K562 (cell line): ENCODE data around the gene NUDT2. TPM values are rescaled to one million over a fixed set of nuclear protein-coding genes. Genes with fewer than 3 reads are reported as not detected.
A peak's percentile ranks its signal among the peaks of the same experiment; 100 is the strongest.

ENCODE experiments used
- ARHGAP35 ChIP-seq: fragments of 450-650 bp; IDR thresholded peaks from 2 replicates; pipeline ENCODE4 v1.6.1; 2018; ENCODE audit not compliant: partially characterized antibody
- CLOCK ChIP-seq: fragments of 250-450 bp; sonication (Bioruptor Pico); IDR thresholded peaks from 2 replicates; pipeline ENCODE4 v1.4.0; 2020; ENCODE audit warnings: mild to moderate bottlenecking, moderate library complexity, borderline replicate concordance
- FOXA1 ChIP-seq: fragments of 450-650 bp; IDR thresholded peaks from 2 replicates; pipeline ENCODE4 v1.6.1; 2016; ENCODE audit warnings: mild to moderate bottlenecking, borderline replicate concordance
- GABPA ChIP-seq: fragments of 200-800 bp; sonication (Bioruptor generic); conservative IDR thresholded peaks from 2 replicates; pipeline ENCODE4 v1.6.1; 2016; ENCODE audit warnings: low read depth, missing genetic modification characterization, missing compliant biosample characterization
- KDM1A ChIP-seq, 2 experiments: fragments of 450-650 bp; IDR thresholded peaks; 2 replicates each; pipeline ENCODE4 v1.6.1; 2016; ENCODE audit warnings: mild to moderate bottlenecking in 2 of 2
- MIER1 ChIP-seq: fragments of 450-650 bp; IDR thresholded peaks from 2 replicates; pipeline ENCODE4 v1.6.1; 2016; ENCODE audit warnings: antibody characterized with exemption, mild to moderate bottlenecking, low read depth
- MTF1 ChIP-seq: fragments of 250-450 bp; sonication (Bioruptor Pico); IDR thresholded peaks from 2 replicates; pipeline ENCODE4 v1.9.0; 2021; ENCODE audit warnings: moderate library complexity, mild to moderate bottlenecking, inconsistent platforms, borderline replicate concordance
- PHF20 ChIP-seq: fragments of 450-650 bp; IDR thresholded peaks from 2 replicates; pipeline ENCODE4 v1.6.1; 2018; ENCODE audit not compliant: partially characterized antibody
- PRPF4 ChIP-seq: fragments of 200-400 bp; formaldehyde crosslinking; IDR thresholded peaks from one replicate; pipeline ENCODE4 v1.6.1; 2017; ENCODE audit warnings: low read length, low read depth, mild to moderate bottlenecking; ENCODE audit not compliant: insufficient read depth, poor library complexity, severe bottlenecking
- RB1 ChIP-seq: fragments of 450-650 bp; IDR thresholded peaks from 2 replicates; pipeline ENCODE4 v1.6.1; 2017; ENCODE audit warnings: low read depth, mild to moderate bottlenecking
- RNF219 ChIP-seq: fragments of 250-450 bp; sonication (Bioruptor Pico); IDR thresholded peaks from 2 replicates; pipeline ENCODE4 v1.5.0; 2022; ENCODE audit warnings: mild to moderate bottlenecking
- SRF ChIP-seq, 2 experiments: fragments of 250-450, 450-650 bp in 1 of 2; sonication (Bioruptor Pico) in 1 of 2; sonication (generic) in 1 of 2; formaldehyde crosslinking; IDR thresholded peaks; 2 replicates each; pipeline versions ENCODE4 v1.5.0 to v1.5.1; 2020 to 2022; ENCODE audit warnings: mild to moderate bottlenecking in 1 of 2, missing genetic modification reagents in 1 of 2
- TCF15 ChIP-seq: fragments of 250-450 bp; sonication (Bioruptor Pico); IDR thresholded peaks from 2 replicates; pipeline ENCODE4 v1.8.0; 2022; ENCODE audit warnings: moderate library complexity, mild to moderate bottlenecking, inconsistent platforms
- ZBTB12 ChIP-seq: fragments of 250-450 bp; sonication (Bioruptor Pico); IDR thresholded peaks from 2 replicates; pipeline ENCODE4 v1.4.0; 2020
- ZFP30 ChIP-seq: fragments of 250-450 bp; sonication (Bioruptor Pico); IDR thresholded peaks from 2 replicates; pipeline ENCODE4 v1.8.0; 2022; ENCODE audit warnings: moderate library complexity, mild to moderate bottlenecking, inconsistent platforms, borderline replicate concordance
- ZNF583 ChIP-seq: fragments of 250-450 bp; sonication (Bioruptor Pico); IDR thresholded peaks from 2 replicates; pipeline ENCODE4 v1.4.0; 2020
- ZNF589 ChIP-seq: fragments of 200-800 bp; sonication (Bioruptor generic); IDR thresholded peaks from 2 replicates; pipeline ENCODE4 v1.6.1; 2016; ENCODE audit warnings: low read depth, missing genetic modification characterization, missing compliant biosample characterization
- ZNF707 ChIP-seq: fragments of 250-450 bp; sonication (Bioruptor Pico); conservative IDR thresholded peaks from 2 replicates; pipeline ENCODE4 v1.8.0; 2022; ENCODE audit warnings: inconsistent platforms, mild to moderate bottlenecking, moderate library complexity
- ZNF76 ChIP-seq: fragments of 250-450 bp; sonication (Bioruptor Pico); IDR thresholded peaks from 2 replicates; pipeline ENCODE4 v1.4.0; 2020; ENCODE audit warnings: mild to moderate bottlenecking, moderate library complexity, borderline replicate concordance
- polyA plus RNA-seq, 8 experiments: library from polyadenylated mRNA; depleted of rRNA in 4 of 8; stranded (reverse) in 5 of 8; unstranded in 3 of 8; fragments of >200 nt; fragmentation: Nextera tagmentation in 2 of 8; fragmentation: Illumina TruSeq in 1 of 8; extraction: Ambion mirVana in 2 of 8; extraction: Trizol in 1 of 8; gene quantifications; 2 replicates each; pipeline versions ENCODE4 v1.2.1 to v1.2.3, GENCODE V29; 2011 to 2014; ENCODE audit warnings: inconsistent platforms in 1 of 8, missing spikeins in 1 of 8
- total RNA-seq, 7 experiments: library from RNA; depleted of rRNA in 6 of 7; stranded (reverse); fragments of >200 nt in 6 of 7; fragmentation: Illumina TruSeq in 2 of 7; extraction: Trizol in 2 of 7; gene quantifications; 2 replicates each; pipeline versions ENCODE4 v1.2.1 to v1.2.3, GENCODE V29; 2011 to 2021; ENCODE audit warnings: low replicate concordance in 1 of 7

NUDT2 gene
- total and polyA plus RNA-seq, 9 of the 15 experiments (the other 6 are each of a cell fraction or from before 2014, with no cell fraction given), result 11.5 to 28.1 (median 19.0) TPM

GRCh38 chr9:34311499-34312185 is 17.7 kb upstream of the NUDT2 start (continued):
- TF ChIP-seq RNF219 (CRISPR knock-in tag) (no peak), MTF1 (CRISPR knock-in tag) (peak; percentile 93), ZNF583 (CRISPR knock-in tag) (no peak), SRF (CRISPR knock-in tag; IDR thresholded peaks at IDR 0.05) (no peak), TCF15 (peak; percentile 82; the same call in 1 of the 2 replicates), ZNF707 (CRISPR knock-in tag) (peak; percentile 86), GABPA (tag) (no peak), ARHGAP35 (no peak), RB1 (no peak), PRPF4 (no peak), PHF20 (no peak), FOXA1 (no peak), MIER1 (no peak), ZBTB12 (no peak), CLOCK (no peak), ZFP30 (CRISPR knock-in tag) (0 out of 2 replicates have a peak, but pooled peaks have one; percentile 76), ZNF589 (CRISPR knock-in tag) (no peak), KDM1A (IDR thresholded peaks at IDR 0.05) (no peak), ZNF76 (CRISPR knock-in tag) (peak; percentile 90)
